Occipital lobe (tissue), 2 donors: Measurements from ENCODE around the gene HADHB. TPM values are rescaled to one million over a fixed set of nuclear protein-coding genes. Genes with fewer than 3 reads are reported as not detected.
"Not testable (repeated sequence)": the region's sequence is repeated elsewhere in the genome, so short reads cannot be mapped to it uniquely, and the experiment has no call there.

Source experiments
- DNase-seq: peaks from one replicate; lab custom pipeline; 2025; lab: John Stamatoyannopoulos, UW
- total RNA-seq: library from RNA; depleted of rRNA; stranded (reverse); fragments of >200 nt; gene quantifications from one replicate; pipeline ENCODE4 v1.2.3, GENCODE V29; 2014

HADHB gene
- total RNA-seq, 1 donor from 2014 or later: 41.8 TPM

DNA sequence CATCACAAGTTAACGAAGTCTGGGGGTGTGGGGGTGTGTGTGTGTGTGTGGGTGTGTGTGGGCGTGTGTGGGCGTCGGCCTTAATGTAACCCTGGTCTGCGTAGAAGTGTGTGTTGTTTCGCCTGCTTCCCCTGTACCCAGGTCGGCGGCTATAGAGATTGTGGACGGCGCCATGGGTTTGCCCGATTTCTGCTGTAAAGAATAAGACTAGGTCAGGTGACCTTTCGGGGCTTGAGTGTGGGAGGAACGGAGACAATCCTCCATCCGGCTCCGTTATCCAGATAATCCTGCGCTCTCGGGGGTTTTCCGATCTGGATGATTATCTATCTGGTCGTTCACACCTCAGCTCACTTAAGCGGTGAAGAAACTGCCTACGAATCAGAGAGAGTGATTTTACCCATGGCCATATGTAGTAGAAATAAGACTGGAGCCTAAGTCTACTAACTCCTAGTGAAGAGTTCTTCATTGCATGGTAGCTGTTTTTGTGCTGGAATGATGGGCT is 543 bp downstream of the HADHB start:
- DNase-seq: no peak

DNA sequence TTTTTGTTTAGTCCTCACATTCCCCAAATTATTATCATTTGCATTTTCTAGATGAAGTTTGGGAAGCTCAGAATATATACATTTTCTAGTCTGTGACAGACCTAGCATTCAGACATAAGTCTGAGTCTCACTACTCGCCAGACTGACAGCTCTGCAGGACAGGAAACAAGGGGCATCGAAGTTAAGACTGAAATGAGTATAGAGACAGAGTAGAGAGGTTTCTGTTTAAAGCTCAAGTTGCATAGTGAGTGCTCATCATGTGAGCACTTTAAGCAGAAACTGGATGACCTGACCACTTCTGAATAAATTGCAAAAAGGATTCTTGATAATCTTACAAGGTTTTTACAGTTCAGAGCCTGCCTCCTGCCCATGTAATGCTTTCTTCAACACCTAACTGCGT is 1.1 kb downstream of the HADHB start:
- no peak for DNase-seq

DNA sequence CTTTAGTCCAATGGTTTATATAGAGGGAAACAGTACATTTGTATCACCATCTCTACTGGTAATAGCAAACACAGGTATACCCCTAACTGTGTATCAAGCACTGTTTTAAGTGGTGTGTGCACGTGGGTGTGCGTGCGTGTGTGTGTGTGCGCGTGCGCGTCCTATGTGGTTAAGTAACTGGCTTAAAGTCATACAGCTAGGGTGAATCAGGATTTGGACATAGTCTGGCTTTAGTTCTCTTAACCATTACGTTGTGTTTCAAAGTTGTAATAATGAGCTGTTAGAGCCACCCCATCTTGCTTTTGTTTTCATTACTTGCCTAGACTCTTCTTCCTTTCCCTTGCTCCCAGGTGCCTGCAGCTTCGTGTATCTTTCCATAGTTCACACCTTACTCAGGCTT is 2.1 kb downstream of the HADHB start:
- DNase-seq: no peak

GRCh38 chr2:26249625-26250024 is 4.9 kb downstream of the HADHB start:
- DNase-seq: no peak

- DNase-seq: no peak
These were observed 7.2 kb downstream of the HADHB start for GRCh38 chr2:26251893-26252292.

DNA sequence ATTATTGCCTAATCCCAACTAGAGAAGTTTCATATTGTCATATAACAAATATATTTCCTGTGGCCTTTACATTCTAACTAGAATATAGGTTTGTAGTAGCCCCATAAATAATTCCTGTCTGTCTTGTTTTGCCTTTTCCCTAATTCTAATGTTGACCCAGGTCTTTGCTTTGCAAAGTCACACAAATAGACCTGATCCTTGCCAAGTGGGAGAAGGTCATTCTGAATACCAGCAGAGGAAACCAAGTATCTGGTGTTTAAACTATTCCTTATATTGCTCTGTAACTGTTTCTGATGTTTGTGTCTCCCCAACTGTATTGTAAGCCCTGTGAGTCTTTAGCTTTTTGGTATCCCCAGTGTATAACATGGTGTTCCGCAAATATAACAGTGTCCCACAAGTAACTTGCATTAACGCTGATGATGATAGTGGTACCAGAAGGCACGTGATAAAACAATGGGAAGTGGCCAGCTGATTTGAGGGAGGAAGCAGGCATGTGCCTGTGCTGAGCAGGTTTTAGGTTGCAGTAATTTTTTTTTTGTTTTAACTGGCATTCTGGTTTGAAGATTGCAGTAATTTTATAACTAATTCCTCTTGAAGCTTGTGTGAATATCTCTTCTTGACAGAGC is 11.1 kb downstream of the HADHB start:
- no peak for DNase-seq

DNA sequence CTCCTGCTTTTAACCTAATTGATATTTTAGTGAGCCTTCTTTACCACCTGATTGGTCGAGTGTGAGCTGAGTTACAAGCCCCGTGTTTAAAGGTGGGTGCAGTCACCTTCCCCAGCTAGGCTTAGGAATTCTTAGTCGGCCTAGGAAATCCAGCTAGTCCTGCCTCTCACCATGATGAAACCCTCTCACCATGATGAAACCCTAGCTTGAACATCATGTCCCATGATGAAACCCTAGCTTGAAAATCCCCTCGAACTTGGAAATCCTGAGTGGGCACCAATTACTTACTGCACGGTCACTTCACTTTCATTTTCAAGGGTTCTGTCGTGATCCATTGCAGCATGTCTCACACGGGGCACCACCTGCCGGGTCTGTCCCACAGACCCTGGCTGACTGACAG is 14.1 kb downstream of the HADHB start:
- DNase-seq: not testable (repeated sequence)

- DNase-seq: no peak
These were observed 23.5 kb downstream of the HADHB start for GRCh38 chr2:26268213-26268612.

GRCh38 chr2:26268670-26269385 is 24.1 kb downstream of the HADHB start:
- DNase-seq: not testable (repeated sequence)

GRCh38 chr2:26269571-26270158 is 24.9 kb downstream of the HADHB start:
- DNase-seq: no peak

- no peak for DNase-seq
These were observed 25.6 kb downstream of the HADHB start for GRCh38 chr2:26270373-26270772.

GRCh38 chr2:26273501-26273900 is 28.8 kb downstream of the HADHB start:
- no peak for DNase-seq

- no peak for DNase-seq
These were observed 29.4 kb downstream of the HADHB start for GRCh38 chr2:26274058-26274613.

GRCh38 chr2:26276484-26277227 is 31.9 kb downstream of the HADHB start:
- DNase-seq: no peak

DNA sequence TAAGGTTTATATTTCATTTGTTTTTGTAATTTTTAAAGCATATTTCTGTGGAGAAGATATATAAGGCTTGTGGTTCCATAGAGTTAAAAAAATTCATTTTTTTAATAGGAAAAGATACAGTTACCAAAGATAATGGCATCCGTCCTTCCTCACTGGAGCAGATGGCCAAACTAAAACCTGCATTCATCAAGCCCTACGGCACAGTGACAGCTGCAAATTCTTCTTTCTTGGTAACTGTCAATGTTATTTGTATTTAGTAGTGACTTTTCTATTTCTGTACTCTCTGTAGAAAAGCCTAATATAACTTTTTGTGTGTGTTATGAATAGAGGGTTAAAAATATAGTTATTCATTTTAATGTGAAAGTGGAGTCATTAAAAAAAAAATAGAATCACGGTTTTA is 35.1 kb downstream of the HADHB start:
- no peak for DNase-seq

GRCh38 chr2:26281226-26281625 is 36.5 kb downstream of the HADHB start:
- DNase-seq: no peak

- DNase-seq: no peak
These were observed 38.9 kb downstream of the HADHB start for GRCh38 chr2:26283606-26284005.

DNA sequence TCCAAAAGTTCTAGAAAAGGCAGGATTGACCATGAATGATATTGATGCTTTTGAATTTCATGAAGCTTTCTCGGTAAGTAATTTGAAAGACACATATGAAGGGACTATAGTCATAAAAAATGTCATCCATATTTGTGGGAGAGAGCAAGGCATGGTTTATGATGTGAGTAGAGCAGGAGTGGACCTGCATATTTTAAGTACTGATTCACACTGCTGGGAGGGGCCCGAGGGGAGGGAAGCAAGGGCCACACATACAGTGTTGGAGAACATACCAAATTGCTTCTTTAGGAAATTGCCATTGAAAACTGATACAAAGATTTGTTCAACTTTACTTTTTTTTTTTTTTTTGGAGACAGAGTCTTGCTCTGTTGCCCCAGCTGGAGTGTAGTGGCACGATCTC is 39.4 kb downstream of the HADHB start:
- no peak for DNase-seq

DNA sequence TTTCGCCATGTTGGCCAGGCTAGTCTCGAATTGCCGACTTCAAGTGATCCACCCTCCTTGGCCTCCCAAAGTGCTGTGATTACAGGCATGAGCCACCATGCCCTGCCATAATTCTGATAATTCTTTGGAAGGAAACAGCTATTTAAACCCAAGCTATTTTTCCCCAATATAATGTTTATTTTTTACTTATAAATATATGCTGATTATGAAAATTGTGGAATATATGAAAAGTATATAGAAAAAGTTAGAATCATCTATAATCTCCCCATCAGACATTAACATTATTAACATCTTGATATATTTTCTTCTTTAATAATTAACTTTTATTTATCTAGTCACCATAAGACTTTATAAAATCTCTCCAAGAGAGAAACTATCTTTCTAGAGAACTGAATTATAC is 41.2 kb downstream of the HADHB start:
- no peak for DNase-seq

GRCh38 chr2:26290001-26290400 is 45.3 kb downstream of the HADHB start:
- no peak for DNase-seq

- no peak for DNase-seq
These were observed 47.9 kb downstream of the HADHB start for GRCh38 chr2:26292646-26293045.

- no peak for DNase-seq
These were observed 50.8 kb downstream of the HADHB start for GRCh38 chr2:26295511-26295910.
